Left hindlimb (tissue), 1 donor: Measurements from ENCODE around the gene CNTN5.

Source experiments
- DNase-seq: peaks from one replicate; pipeline ENCODE4 v3.0.0-alpha.2; 2018

CNTN5 gene

GRCh38 chr11:99640671-99641070, 619.9 kb downstream of the CNTN5 start:
- no peak for DNase-seq

DNA sequence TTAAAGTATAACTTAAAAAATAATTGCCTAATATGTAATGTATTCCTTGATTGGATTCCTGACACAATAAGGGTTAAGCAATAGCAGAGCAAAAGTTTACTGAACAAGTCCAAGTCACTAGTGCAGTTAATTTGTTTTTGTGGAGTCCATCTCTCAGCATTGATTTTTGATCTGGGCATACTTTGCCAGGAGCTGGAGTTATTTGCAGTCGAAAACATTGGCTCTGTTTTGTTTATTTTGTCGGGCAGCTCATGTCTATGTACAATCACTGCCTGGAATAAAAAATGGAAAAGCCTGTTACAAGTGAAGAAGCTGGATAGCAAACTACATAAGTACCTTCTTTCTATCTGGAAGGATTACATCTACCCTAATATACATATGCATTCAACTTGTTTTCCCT, 625.2 kb downstream of the CNTN5 start:
- DNase-seq: no peak

DNA sequence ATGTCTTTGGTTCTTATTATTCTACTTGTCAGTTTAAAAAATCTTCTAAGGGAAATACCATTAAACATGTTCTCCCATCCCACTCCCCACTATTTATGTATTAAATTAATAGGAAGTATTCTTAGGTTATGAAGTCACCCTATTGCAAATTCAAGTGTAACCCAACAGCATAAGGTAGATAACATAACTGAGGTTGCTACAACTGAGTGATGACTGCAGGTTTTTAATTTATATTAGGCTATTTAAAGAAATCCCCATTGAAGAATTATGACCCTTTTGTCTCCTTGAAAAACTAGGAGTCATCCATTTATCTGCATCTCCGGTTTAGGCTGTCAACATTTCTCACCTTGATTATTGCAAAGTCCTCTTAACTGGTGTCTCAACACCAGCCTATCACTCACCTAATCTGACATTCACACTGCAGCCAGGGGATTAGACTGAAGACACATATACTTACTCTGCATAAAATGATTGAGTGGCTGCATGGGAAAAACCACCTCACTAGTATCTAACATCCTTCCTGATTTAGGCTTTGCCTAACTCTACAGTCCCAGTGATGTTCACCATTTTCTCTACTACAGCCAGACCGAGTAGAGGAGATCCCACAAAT, 649.4 kb downstream of the CNTN5 start:
- no peak for DNase-seq

- no peak for DNase-seq
Measured at GRCh38 chr11:99671808-99672409, 651.2 kb downstream of the CNTN5 start.

DNA sequence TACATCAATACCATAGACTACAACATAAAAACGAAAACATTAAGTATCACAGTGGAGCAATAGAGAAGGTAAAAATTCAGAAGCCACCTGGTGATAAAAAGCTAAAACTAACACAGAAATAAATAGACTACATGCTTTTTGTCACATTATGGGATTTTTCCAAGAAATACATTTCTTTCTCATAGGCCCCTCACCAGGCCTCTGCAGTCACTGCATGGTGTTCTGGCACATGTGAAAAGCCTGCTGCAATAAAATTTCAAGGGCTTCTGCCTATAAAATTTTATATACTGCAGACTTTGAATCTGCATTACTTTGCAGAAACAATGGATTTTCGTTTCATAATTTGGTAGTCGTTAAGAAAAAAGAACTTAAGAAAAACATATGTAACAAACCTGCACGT, 655.5 kb downstream of the CNTN5 start:
- DNase-seq: no peak

GRCh38 chr11:99682171-99682570, 661.4 kb downstream of the CNTN5 start:
- no peak for DNase-seq

DNA sequence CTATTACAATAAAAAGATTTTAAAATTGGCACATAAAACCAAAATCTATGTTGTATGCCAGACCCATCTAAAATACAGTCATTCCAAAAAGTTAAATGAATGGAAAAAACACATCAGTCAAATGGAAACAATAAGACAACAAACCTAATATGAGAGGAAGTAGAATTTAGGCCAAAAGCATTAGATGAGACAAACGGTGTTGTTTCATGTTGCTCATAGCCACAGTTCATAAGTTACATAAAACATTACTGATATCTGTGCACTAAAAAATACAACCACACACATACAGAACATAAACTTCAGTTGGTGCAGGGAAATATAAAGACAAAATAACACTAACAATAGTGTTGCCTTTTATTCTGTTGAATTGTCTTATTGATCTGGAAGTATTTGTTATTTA, 661.9 kb downstream of the CNTN5 start:
- no peak for DNase-seq

GRCh38 chr11:99683933-99684332, 663.2 kb downstream of the CNTN5 start:
- DNase-seq: no peak

- no peak for DNase-seq
Measured at GRCh38 chr11:99686838-99687237, 666.1 kb downstream of the CNTN5 start.

GRCh38 chr11:99687320-99687719, 666.6 kb downstream of the CNTN5 start:
- DNase-seq: no peak

GRCh38 chr11:99693941-99694492, 673.3 kb downstream of the CNTN5 start:
- DNase-seq: no peak

- DNase-seq: no peak
Measured at GRCh38 chr11:99695106-99695505, 674.4 kb downstream of the CNTN5 start.

- DNase-seq: no peak
Measured at GRCh38 chr11:99706848-99707247, 686.1 kb downstream of the CNTN5 start.

DNA sequence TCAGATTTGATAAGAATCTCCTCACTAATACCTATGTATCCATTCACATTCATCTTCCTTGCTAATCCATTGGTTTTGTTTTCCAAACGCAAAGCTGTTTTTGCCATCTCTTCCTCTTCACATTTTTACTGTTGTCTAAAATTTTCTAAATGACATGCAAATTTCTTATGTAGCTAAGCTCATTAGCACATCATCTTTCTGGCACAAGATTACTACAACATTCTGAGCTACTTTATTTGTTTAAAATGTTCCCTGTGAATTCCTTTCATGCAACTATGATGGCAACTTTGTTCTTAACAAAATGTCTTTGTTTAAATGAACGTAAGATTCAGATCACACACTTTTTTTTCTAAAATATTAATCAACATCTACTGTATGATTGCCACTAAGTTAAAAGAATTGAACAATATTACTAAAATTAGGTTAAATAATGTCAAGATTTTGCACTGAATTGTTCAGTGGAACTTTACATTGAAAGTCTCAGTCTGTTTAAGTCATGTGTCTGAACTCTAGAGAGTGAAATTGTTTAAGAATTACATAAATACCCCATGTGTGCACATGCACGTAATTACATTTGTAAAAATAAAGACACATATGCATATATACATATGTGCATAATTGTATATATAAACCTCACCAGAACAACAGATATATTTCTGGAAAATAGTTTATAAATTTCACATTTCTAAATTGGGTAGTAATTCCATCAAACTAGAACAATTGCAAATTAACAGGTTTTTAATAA, 688.4 kb downstream of the CNTN5 start:
- DNase-seq: no peak

- no peak for DNase-seq
Measured at GRCh38 chr11:99716302-99716701, 695.6 kb downstream of the CNTN5 start.

GRCh38 chr11:99718291-99718690, 697.5 kb downstream of the CNTN5 start:
- no peak for DNase-seq

- no peak for DNase-seq
Measured at GRCh38 chr11:99739464-99740089, 718.8 kb downstream of the CNTN5 start.

DNA sequence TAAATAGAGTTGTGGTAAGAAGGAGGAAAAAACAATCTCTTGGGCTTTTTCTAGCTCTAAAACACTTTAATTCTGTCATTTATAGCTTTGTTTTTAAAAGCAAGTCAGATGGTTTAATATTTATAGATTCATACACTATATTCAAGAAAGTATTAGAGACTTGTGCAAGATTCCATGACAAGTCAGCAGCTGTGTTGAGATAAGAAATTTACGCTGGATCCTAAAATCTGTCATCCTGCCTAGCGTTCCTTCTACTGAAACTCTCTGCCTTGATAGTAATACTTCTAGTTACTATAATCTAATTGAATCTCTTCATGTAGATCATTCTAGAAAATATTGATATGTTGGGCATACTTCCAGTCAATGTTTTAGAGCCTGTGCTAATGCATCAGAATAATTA, 721.8 kb downstream of the CNTN5 start:
- DNase-seq: no peak

DNA sequence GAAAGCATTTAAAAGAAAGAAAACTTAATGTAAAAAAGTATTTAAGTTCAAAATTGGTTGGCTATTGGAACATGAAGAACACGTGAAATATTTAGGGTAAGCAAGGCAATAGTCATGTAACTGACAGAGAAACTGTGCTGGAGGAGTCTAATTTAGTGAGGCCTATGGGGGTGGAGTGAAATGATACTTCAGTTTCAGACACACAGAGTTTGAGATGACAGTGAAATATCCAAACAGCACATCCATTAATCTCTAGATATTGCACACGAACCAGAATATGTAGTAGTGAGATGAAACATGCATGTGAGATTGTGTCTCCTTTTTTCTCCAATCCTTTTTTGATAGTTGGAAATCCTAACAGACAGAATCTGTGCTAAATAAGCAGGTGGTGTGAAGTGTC, 739.0 kb downstream of the CNTN5 start:
- no peak for DNase-seq

DNA sequence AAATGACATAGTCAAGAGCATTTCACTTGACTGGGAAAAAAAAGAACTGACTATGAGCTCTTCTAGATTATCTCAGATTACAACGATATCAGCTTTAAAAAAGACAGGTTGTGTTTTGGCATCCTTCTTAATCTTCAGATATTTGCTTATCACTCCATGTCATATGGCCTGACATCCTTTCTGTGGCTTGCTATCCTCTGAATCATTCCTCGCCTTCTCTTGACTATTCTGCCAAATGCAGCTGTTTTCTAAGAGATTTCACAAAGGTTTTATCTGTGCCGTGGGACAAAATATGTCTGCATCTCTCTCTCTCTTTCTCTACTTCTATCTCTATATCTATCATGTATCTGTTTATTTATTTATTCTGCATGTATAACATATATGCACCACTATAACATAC, 746.1 kb downstream of the CNTN5 start:
- DNase-seq: no peak

DNA sequence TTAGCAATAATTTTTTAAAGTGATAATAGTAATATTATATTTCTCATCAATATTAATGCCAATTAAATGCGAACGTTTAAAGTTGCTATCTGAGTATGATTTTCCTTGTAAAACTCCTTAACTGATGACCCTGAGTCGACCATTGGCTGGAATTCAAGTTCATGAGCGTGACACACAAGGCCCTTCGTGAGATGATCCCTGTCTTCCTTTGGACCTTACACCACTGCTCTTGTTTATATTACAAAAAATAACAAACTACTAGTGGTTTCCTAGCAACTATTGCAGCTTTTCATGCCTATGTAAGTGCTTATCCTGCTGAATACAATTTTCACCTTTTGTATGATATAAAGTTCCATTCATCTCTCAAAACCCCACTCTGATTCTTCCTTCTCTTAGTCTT, 752.9 kb downstream of the CNTN5 start:
- no peak for DNase-seq

- DNase-seq: no peak
Measured at GRCh38 chr11:99781074-99781473, 760.3 kb downstream of the CNTN5 start.

DNA sequence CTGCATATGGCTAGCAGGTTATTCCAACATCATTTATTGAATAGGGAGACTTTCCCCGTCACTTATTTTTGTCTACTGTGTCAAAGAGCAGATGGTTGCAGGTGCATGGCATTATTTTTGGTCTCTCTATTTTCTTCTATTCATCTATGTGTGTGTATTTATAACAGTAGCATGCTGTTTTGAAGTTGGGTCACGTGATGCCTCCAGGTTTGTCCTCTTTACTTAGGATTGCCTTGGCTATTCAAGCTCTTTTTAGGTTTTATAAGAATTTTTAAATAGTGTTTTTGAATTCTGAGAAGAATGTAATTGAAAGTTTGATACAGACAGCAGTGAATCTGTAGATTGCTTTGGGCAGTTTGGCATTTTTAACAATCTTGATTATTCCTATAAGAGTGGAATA, 770.6 kb downstream of the CNTN5 start:
- DNase-seq: no peak

DNA sequence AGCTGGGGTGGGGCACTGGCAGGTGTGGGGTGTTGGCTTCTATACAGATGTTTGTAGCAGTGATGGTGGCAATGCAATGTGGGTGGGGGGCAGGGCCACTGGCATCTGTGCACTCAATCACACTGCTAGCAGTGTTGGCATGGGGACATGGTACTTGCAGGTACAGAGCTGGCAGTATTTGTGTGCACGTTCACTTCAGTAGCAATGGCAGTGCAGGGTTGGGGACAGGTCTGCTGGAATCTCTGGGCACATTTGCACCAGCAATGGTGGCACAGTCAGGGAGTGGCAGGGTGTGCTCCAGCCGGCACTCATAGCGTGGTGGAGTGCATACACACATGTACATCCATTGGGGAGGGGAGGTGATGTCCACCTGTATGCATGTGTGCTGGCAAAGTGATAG, 775.2 kb downstream of the CNTN5 start:
- DNase-seq: no peak
